Smooth muscle cell (in vitro differentiated cells): ENCODE results near the gene HERC4. TPM values are rescaled to one million over a fixed set of nuclear protein-coding genes. Genes with fewer than 3 reads are reported as not detected.

ENCODE experiments used
- DNase-seq: peaks from one replicate; lab custom pipeline; 2025; ENCODE audit not compliant: unreplicated experiment; lab: John Stamatoyannopoulos, UW
- H2AFZ ChIP-seq: fragments of 200-600 bp; sonication (generic); 2 replicates; pipeline ENCODE4 v1.6.0; 2016; ENCODE audit warnings: antibody characterized with exemption, low read depth, mild to moderate bottlenecking
- H3F3A ChIP-seq: fragments of 200-600 bp; sonication (generic); 2 replicates; pipeline ENCODE4 v1.6.0; 2017; ENCODE audit warnings: antibody characterized with exemption, low read depth
- H3K27ac ChIP-seq: fragments of 200-600 bp; sonication (generic); 2 replicates; pipeline ENCODE4 v1.5.1; 2016; ENCODE audit warnings: low read depth, mild to moderate bottlenecking
- H3K27me3 ChIP-seq: fragments of 200-600 bp; sonication (generic); 2 replicates; pipeline ENCODE4 v1.6.1; 2016; ENCODE audit warnings: low read depth, mild to moderate bottlenecking
- H3K36me3 ChIP-seq: fragments of 200-600 bp; sonication (generic); 2 replicates; pipeline ENCODE4 v1.5.1; 2016; ENCODE audit warnings: low read depth
- H3K4me1 ChIP-seq: fragments of 200-600 bp; sonication (generic); 2 replicates; pipeline ENCODE4 v1.5.1; 2016; ENCODE audit warnings: low read depth
- H3K4me2 ChIP-seq: fragments of 200-600 bp; sonication (generic); 2 replicates; pipeline ENCODE4 v1.6.0; 2016; ENCODE audit warnings: mild to moderate bottlenecking
- H3K4me3 ChIP-seq: fragments of 200-600 bp; sonication (generic); 2 replicates; pipeline ENCODE4 v1.5.1; 2016; ENCODE audit warnings: mild to moderate bottlenecking
- H3K79me2 ChIP-seq: fragments of 200-600 bp; sonication (generic); 2 replicates; pipeline ENCODE4 v1.6.0; 2016; ENCODE audit warnings: low read depth, mild to moderate bottlenecking
- H3K9ac ChIP-seq: fragments of 200-600 bp; sonication (generic); 2 replicates; pipeline ENCODE4 v1.6.0; 2016; ENCODE audit warnings: low read depth
- H3K9me3 ChIP-seq: fragments of 200-600 bp; sonication (generic); replicated peaks from 2 replicates; pipeline ENCODE4 v1.5.1; 2016; ENCODE audit warnings: low read depth
- H4K20me1 ChIP-seq: fragments of 200-600 bp; sonication (generic); 2 replicates; pipeline ENCODE4 v1.6.0; 2016; ENCODE audit warnings: low read depth
- CTCF ChIP-seq: fragments of 200-600 bp; sonication (generic); IDR thresholded peaks from 2 replicates; pipeline ENCODE4 v1.5.1; 2017; ENCODE audit warnings: borderline replicate concordance, mild to moderate bottlenecking, antibody characterized with exemption; ENCODE audit not compliant: insufficient read depth, poor library complexity, severe bottlenecking
- WGBS: methylation state at CpG from one replicate; pipeline ENCODE4 v1.1.7; 2016; ENCODE audit warnings: low lambda C conversion rate; 5-methylcytosine and 5-hydroxymethylcytosine counted together
- polyA plus RNA-seq: library from polyadenylated mRNA; unstranded; fragments of >200 nt; fragmentation: Nextera tagmentation; extraction: Ambion mirVana; gene quantifications from 2 replicates; pipeline ENCODE4 v1.2.1, GENCODE V29; 2016
- total RNA-seq: library from RNA; depleted of rRNA; stranded (reverse); fragments of >200 nt; gene quantifications from 2 replicates; pipeline ENCODE4 v1.2.3, GENCODE V29; 2014

The HERC4 gene
- total and polyA plus RNA-seq, 2 experiments from 2014 or later = 19.5 to 41.2 TPM

- H3K4me2 ChIP-seq = peak overlapping the region; percentile 99
- WGBS = under 1% methylated on average over 55 of the region's 73 CpGs
- H3K9me3 ChIP-seq = no peaks in the 10 kb centered on the region
- H3K4me1 ChIP-seq = peaks cover 9% of the 10 kb centered on the region
- peak overlapping the region; percentile 92 for H2AFZ ChIP-seq
- H4K20me1 ChIP-seq = peaks cover 21% of the 10 kb centered on the region
- no peaks in the 10 kb centered on the region for H3K27me3 ChIP-seq
- H3F3A ChIP-seq = peaks cover 6% of the 10 kb centered on the region
- peak; percentile 77 for DNase-seq
- peak overlapping the region; percentile 73 for H3K9ac ChIP-seq
- H3K36me3 ChIP-seq = peaks cover 7% of the 10 kb centered on the region
- H3K4me3 ChIP-seq = peak overlapping the region; percentile 87
- H3K27ac ChIP-seq = peak overlapping the region; percentile 79
- H3K79me2 ChIP-seq = peaks cover 41% of the 10 kb centered on the region
- TF ChIP-seq CTCF = no peak
Measured at GRCh38 chr10:67884842-67885670, 190.0 kb downstream of the HERC4 start.

DNA sequence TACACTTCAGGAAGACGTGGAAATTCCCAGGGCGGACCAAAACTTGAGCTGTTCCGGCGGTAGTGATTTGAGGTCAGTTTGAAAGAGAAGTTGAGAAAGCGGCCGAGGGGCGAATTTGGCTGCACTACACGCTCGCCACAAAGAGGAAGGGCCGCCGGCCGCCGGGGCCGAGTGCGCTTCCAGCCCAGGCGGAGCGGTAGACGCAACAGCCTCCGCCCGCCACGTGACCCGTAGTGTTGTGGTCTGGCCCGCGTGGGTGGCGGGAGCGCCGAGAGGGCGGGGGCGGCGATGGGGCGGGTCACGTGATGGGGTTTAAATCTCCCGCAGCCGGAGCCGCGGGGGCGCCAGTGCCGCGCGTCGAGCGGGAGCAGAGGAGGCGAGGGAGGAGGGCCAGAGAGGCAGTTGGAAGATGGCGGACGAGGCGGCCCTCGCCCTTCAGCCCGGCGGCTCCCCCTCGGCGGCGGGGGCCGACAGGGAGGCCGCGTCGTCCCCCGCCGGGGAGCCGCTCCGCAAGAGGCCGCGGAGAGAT, 190.7 kb downstream of the HERC4 start, which contains the start of gene SIRT1:
Gene SIRT1 (plus strand): TSS at position 344 of the 529 bp plus-strand sequence. CDS start 66 bp downstream, at position 410.
- Histone ChIP-seq H3K79me2 (peaks cover 34% of the 10 kb centered on the region), H3K4me3 (peak within 1 kb of the TSS; percentile 87), H3K27ac (peak within 1 kb of the TSS; percentile 79), H2AFZ (peak within 1 kb of the TSS; percentile 92), H3K9me3 (no peaks in the 10 kb centered on the region), H3K4me2 (peak within 1 kb of the TSS; percentile 99), H3F3A (peaks cover 6% of the 10 kb centered on the region), H3K36me3 (peaks cover 7% of the 10 kb centered on the region), H3K27me3 (no peaks in the 10 kb centered on the region), H4K20me1 (peaks cover 21% of the 10 kb centered on the region), H3K4me1 (peaks cover 9% of the 10 kb centered on the region), H3K9ac (peak within 1 kb of the TSS; percentile 73)
- WGBS = under 1% methylated on average over 46 of the region's 62 CpGs
- TF ChIP-seq CTCF = no peak
- DNase-seq = peak; percentile 85

DNA sequence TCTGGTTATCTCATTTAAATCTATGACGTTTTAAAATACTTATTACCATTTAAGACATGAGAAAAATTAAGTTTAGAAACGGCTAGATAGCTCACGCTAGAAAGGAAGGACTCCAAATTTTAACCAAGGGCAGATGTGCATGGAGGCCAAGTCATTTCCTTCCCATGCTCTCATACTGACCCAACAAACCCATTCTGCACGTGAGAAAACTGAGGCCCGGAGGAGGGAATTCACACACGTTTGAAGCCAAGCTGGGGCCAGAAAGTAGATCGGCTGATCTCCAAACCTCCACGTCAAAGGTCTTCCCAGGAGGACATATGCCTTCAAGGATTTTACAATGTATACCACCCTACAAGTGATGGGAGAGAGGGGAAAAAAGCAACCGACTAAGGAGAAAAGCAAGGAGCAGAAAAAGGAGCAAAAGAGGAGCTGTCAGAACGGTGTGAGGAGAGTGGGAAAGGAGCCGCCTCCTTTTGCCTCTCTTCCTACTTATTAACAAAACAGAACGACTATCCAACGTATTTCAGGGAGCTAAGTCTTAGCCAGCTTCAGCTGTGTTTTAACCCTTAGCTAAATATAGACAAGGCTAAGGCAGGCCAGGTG, 191.3 kb downstream of the HERC4 start:
- H3K9me3 ChIP-seq = no peaks in the 10 kb centered on the region
- DNase-seq = no peak
- no peak for TF ChIP-seq CTCF
- H3K4me2 ChIP-seq = peak overlapping the region; percentile 99
- peaks cover 9% of the 10 kb centered on the region for H3K4me1 ChIP-seq
- peak overlapping the region; percentile 79 for H3K27ac ChIP-seq
- H3K36me3 ChIP-seq = peaks cover under 1% of the 10 kb centered on the region
- H3F3A ChIP-seq = peaks cover 6% of the 10 kb centered on the region
- H3K27me3 ChIP-seq = no peaks in the 10 kb centered on the region
- peaks cover 30% of the 10 kb centered on the region for H3K79me2 ChIP-seq
- peak overlapping the region; percentile 73 for H3K9ac ChIP-seq
- peak overlapping the region; percentile 87 for H3K4me3 ChIP-seq
- H2AFZ ChIP-seq = peak overlapping the region; percentile 92
- H4K20me1 ChIP-seq = peaks cover 21% of the 10 kb centered on the region
- WGBS = 42% methylated on average over 13 of the region's 13 CpGs
